Ishikawa (cell line): ENCODE results near the gene EFNA3.

Source experiments
- CEBPB ChIP-seq: IDR thresholded peaks from 2 replicates; pipeline ENCODE4 v1.6.1; 2012
- CREB1 ChIP-seq: IDR thresholded peaks from 2 replicates; pipeline ENCODE4 v1.6.1; 2012; ENCODE audit warnings: low read depth
- EGR1 ChIP-seq: IDR thresholded peaks from 2 replicates; pipeline ENCODE4 v1.6.1; 2012
- EP300 ChIP-seq: IDR thresholded peaks from 2 replicates; pipeline ENCODE4 v1.6.1; 2012; ENCODE audit warnings: borderline replicate concordance
- FOXM1 ChIP-seq: IDR thresholded peaks from 2 replicates; pipeline ENCODE4 v1.6.1; 2012; ENCODE audit warnings: low read depth, borderline replicate concordance
- NFIC ChIP-seq: IDR thresholded peaks from 2 replicates; pipeline ENCODE4 v1.6.1; 2012
- RAD21 ChIP-seq: IDR thresholded peaks from 2 replicates; pipeline ENCODE4 v1.6.1; 2012; ENCODE audit warnings: low read depth
- TAF1 ChIP-seq: IDR thresholded peaks from 2 replicates; pipeline ENCODE4 v1.6.1; 2012; ENCODE audit warnings: low read depth, mild to moderate bottlenecking
- TCF12 ChIP-seq: IDR thresholded peaks from 2 replicates; pipeline ENCODE4 v1.6.1; 2012; ENCODE audit warnings: low read depth
- TEAD4 ChIP-seq: IDR thresholded peaks from 2 replicates; pipeline ENCODE4 v1.6.1; 2012
- YY1 ChIP-seq: IDR thresholded peaks from 2 replicates; pipeline ENCODE4 v1.6.1; 2012; ENCODE audit warnings: low read depth
- TF ChIP-seq, protein P1 (sequence below): IDR thresholded peaks from 2 replicates; pipeline ENCODE4 v1.6.1; 2012; ENCODE audit warnings: low read depth, mild to moderate bottlenecking
- TF ChIP-seq, protein P2 (sequence below): IDR thresholded peaks from 2 replicates; pipeline ENCODE4 v1.6.1; 2012
- TF ChIP-seq, protein P3 (sequence below): IDR thresholded peaks from 2 replicates; pipeline ENCODE4 v1.6.1; 2012

DNA sequence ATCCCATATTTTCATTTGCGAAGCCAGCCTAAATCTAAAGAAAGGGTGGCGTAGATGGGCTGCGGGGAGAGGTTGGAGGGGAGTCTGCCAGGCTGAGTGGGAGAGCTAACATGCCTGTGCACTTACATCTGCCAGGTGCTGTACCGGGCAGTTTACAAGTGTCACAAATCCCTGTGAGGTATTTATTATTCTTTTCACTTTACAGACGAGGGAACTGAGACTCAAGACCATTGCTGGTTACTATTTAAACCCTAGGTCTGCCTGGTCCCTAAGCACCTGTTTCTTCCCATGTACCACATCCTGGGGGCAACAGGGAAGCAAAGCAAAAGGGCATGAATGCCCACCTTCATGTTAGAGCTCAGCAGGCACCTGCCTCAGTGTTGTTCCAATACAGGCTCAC lies 29.7 kb downstream of the EFNA3 start:
- TF ChIP-seq NFIC (no peak), EP300 (no peak), CREB1 (no peak), FOXM1 (no peak), RAD21 (no peak), TAF1 (no peak), EGR1 (no peak), CEBPB (no peak), TCF12 (no peak), YY1 (no peak), TEAD4 (no peak)
- TF ChIP-seq, protein P1, sequence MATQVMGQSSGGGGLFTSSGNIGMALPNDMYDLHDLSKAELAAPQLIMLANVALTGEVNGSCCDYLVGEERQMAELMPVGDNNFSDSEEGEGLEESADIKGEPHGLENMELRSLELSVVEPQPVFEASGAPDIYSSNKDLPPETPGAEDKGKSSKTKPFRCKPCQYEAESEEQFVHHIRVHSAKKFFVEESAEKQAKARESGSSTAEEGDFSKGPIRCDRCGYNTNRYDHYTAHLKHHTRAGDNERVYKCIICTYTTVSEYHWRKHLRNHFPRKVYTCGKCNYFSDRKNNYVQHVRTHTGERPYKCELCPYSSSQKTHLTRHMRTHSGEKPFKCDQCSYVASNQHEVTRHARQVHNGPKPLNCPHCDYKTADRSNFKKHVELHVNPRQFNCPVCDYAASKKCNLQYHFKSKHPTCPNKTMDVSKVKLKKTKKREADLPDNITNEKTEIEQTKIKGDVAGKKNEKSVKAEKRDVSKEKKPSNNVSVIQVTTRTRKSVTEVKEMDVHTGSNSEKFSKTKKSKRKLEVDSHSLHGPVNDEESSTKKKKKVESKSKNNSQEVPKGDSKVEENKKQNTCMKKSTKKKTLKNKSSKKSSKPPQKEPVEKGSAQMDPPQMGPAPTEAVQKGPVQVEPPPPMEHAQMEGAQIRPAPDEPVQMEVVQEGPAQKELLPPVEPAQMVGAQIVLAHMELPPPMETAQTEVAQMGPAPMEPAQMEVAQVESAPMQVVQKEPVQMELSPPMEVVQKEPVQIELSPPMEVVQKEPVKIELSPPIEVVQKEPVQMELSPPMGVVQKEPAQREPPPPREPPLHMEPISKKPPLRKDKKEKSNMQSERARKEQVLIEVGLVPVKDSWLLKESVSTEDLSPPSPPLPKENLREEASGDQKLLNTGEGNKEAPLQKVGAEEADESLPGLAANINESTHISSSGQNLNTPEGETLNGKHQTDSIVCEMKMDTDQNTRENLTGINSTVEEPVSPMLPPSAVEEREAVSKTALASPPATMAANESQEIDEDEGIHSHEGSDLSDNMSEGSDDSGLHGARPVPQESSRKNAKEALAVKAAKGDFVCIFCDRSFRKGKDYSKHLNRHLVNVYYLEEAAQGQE, result no peak
- TF ChIP-seq, protein P2, sequence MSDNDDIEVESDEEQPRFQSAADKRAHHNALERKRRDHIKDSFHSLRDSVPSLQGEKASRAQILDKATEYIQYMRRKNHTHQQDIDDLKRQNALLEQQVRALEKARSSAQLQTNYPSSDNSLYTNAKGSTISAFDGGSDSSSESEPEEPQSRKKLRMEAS, result no peak
- TF ChIP-seq, protein P3, sequence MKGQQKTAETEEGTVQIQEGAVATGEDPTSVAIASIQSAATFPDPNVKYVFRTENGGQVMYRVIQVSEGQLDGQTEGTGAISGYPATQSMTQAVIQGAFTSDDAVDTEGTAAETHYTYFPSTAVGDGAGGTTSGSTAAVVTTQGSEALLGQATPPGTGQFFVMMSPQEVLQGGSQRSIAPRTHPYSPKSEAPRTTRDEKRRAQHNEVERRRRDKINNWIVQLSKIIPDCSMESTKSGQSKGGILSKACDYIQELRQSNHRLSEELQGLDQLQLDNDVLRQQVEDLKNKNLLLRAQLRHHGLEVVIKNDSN, result no peak
